Upper lobe of left lung (tissue), 4 donors: ENCODE data around the gene SATB2.

ENCODE experiments used
- CTCF ChIP-seq, 6 experiments: fragments of 450-650 bp in 4 of 6; fragments of 200-600 bp in 2 of 6; sonication (generic) in 2 of 6; IDR thresholded peaks; one replicate each; pipeline ENCODE4 v1.5.1; 2016 to 2019; ENCODE audit warnings: antibody characterized with exemption in 6 of 6
- POLR2A ChIP-seq, 4 donors: fragments of 450-650 bp; IDR thresholded peaks; one replicate each; pipeline ENCODE4 v1.5.1; 2016 to 2017; ENCODE audit warnings: antibody characterized with exemption in 4 of 4, mild to moderate bottlenecking in 2 of 4

DNA sequence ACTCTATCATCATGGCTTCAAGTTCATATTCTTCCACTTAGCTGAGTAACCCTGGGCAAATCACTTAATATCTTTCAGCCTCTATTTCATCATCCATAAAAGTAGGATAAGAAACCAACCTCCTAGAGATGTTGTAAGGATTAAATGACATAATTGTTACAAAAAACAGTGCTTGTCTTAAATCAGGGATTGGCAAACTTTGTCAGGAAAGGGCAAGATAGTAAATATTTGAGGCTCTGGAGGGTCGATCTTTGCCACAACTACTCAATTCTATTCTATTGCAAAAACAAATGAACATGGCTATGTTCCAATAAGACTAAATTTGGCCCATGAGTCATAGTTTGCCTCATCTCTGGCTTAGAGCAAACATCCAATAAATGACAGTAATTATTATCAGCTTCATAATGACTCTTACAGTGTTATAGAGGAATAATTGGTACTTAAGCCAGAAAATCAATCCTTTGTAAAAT, 184.7 kb downstream of the SATB2 start:
- TF ChIP-seq POLR2A (IDR thresholded peaks at IDR 0.05) (no peak), CTCF (IDR thresholded peaks at IDR 0.05) (no peak)
